Iris pigment epithelial cell (primary cell): ENCODE measurements around the gene MINK1.
"Not testable (repeated sequence)": the region's sequence is repeated elsewhere in the genome, so short reads cannot be mapped to it uniquely, and the experiment has no call there.

ENCODE experiments used
- DNase-seq: peaks from one replicate; pipeline ENCODE4 v3.0.0-alpha.2; 2011; ENCODE audit warnings: low read depth

Gene MINK1

GRCh38 chr17:4899341-4900230, 66.4 kb downstream of the MINK1 start, which contains the start of gene C17orf107:
C17orf107 (plus strand) TSS chr17:4899536; CDS start chr17:4899763, 227 bp downstream.
- peak; percentile 80 for DNase-seq

DNA sequence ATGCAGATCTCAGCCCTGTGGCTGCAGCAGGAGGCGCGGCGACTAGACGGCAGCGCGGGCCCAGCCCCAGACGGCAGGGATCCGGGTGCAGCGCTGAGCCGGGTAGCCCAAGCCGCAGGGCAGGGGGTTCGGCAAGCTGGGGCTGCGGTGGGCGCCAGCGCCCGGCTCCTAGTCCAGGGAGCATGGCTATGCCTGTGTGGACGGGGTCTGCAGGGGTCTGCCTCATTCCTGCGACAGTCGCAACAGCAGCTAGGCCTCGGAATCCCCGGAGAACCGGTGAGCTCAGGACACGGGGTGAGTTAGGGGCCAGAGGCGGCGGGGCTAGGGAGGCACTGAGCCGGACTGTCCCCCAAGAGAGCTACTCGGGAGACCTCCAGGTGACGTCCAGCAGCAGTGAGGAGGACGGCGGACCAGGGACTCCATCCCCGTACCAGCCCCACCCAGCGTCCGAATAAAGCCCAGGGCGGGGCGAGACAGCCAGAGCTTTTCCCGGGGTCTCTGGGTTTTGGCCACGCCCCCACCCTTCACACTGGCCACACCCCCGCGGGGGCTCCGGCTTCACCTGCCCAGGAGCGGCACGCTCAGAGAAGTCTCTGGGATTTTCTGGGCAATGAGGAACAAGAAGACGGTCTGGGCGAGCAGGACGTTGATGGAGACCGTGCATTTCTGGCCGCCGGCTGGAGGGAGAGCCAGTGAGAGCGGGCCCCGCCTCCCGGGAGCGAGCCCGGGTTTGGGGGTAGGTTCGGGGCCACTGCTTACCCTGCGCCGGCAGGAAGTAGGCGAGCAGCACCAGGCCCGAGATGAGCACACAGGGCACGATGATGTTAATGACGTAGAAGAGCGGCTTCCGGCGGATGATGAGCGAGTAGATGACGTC, 67.3 kb downstream of the MINK1 start:
- DNase-seq: no peak

DNA sequence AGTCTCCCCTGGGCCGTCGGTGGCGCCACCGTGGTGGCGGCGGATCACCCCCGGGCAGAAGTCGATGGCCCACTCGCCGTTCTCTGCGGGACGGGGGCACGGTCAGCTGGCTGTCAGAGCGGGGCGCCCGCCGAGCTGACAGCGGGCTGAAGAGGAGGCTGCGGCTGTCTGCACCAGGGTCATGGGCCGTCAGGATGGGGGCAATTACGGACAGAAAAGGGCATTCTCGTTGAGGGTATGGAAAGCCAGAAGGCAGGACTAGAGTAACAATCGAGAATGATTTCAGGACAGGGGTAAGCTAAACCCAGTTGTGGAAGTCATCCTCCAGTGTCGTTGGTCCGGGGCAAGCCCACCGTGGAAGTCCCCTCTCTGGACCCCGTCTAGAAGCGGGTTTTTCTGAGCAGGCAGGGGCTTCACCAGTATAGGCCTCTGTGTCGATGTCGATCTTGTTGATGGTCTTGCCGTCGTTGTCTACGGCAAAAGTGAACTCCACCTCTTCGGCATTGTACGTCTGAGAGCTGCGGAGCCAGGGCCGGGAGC, 68.0 kb downstream of the MINK1 start:
- DNase-seq: no peak

GRCh38 chr17:4901648-4902344, 68.7 kb downstream of the MINK1 start:
- DNase-seq: no peak

GRCh38 chr17:4902540-4902939, 69.4 kb downstream of the MINK1 start:
- no peak for DNase-seq

GRCh38 chr17:4903051-4903818, 70.1 kb downstream of the MINK1 start, which contains the start of gene CHRNE:
CHRNE (minus strand) TSS chr17:4903098; CDS start chr17:4903063, 35 bp downstream.
- DNase-seq: peak; percentile 78

GRCh38 chr17:4906642-4907041, 73.5 kb downstream of the MINK1 start:
- DNase-seq: not testable (repeated sequence)

DNA sequence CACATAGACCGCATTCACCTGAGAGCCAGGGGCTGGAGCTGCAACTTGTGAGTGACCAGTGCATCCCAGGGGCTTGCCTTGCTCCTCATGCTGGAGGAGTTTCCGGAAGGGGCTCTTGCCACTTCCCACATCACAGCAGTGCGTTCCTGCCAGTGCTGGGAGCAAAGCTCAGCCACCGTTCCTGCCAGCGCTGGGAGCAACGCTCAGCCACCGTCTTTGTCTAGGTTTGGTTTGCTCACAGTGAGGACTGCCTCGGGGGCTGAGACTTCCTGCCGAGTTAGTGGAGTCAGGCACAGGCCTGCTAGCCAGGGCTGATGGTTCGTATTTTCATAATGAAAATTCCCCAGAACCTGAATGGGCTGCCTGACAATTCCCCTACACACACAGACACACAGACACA, 75.2 kb downstream of the MINK1 start:
- no peak for DNase-seq

DNA sequence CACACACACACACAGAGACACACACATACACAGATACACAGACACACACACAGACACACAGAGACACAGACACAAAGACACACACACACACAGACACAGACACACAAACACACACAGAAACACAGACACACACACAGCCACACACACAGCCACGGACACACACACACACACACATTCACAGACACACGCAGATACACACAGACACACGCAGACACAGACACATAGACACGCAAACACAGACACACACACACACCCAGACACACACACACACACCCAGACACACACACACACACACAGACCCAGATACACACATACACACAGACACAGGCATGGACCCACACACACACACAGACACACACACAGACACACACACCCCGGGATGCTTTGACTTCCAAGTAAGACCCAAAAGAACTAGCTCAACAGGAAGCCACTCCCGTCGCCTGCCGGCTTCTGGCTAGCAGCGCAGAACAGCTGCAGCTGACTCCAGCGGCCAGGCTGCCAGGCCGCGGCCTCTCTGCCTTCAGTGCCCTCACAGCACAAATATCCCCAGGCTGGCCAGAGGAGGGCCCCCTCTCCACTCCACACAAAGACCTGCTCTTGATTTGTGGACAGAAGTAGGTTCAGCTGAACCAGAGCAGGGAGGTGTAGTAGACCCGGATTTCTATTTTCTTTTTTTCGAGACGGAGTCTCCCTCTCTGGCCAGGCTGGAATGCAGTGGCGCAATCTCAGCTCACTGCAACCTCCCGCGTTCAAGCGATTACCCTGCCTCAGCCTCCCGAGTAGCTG, 75.8 kb downstream of the MINK1 start:
- peak; percentile 95 for DNase-seq

DNA sequence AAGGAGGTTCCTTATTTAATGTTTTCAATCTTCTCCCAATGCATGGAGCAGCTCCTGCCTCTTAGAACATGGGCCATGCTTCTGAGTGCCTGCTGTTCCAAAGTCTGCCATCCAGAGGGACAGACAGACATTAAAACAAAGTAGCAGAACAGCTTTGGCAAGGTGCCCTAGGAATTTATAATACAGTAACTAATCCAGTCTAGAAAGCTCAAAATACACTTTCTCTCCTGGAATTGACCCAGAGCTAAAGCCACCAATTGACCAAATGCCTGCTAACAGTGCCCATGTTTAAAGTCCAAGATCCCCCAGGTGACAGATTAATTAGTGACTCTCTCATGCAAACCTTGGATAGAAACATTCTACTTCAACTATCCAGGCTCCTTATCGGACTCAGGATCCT, 80.9 kb downstream of the MINK1 start:
- no peak for DNase-seq

- not testable (repeated sequence) for DNase-seq
These were observed 81.4 kb downstream of the MINK1 start for GRCh38 chr17:4914551-4914950.

DNA sequence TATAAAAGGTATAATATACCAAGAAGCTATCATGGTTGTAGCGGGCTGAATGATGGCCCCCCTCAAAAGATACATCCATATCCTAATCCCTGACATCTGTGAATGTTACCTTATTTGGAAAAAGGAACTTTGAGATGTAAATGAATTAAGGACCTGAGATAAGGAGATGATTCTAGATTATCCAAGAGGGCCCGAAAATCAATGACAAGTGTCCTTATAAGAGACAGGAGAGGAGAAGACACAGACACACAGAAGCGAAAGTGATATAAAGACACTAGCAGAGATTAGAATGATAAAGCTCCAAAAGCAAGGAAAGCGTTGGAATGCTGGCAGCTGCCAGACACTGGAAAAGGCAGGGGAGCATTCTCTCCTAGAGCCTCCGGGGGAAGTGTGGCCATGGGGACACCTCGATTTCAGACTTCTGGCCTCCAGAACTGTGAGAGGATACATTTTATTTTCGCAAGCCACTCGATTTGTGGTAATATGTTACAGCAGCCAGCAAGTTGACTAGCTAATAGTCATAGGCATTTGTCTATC, 86.4 kb downstream of the MINK1 start:
- DNase-seq: no peak

- DNase-seq: peak; percentile 59
These were observed 87.4 kb downstream of the MINK1 start for GRCh38 chr17:4920351-4921048.

GRCh38 chr17:4921320-4921719, 88.2 kb downstream of the MINK1 start:
- DNase-seq: no peak

GRCh38 chr17:4926577-4927335, 93.6 kb downstream of the MINK1 start:
- DNase-seq: not testable (repeated sequence)

DNA sequence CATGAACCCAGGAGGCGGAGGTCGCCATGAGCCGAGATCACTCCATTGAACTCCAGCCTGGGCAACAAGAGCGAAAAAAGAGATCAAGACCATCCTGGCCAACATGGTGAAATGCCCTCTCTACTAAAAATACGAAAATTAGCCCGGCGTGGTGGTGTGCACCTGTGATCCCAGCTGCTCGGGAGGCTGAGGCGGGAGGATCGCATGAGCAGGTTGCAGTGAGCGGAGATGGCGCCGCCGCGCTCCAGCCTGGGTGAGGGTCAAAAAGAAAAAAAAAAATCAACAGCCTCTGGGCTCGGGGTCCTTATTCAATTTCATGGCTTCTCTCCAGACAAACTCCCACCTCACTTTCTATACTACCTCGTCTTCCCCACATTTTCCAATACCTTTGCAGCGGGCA, 95.7 kb downstream of the MINK1 start:
- no peak for DNase-seq

DNA sequence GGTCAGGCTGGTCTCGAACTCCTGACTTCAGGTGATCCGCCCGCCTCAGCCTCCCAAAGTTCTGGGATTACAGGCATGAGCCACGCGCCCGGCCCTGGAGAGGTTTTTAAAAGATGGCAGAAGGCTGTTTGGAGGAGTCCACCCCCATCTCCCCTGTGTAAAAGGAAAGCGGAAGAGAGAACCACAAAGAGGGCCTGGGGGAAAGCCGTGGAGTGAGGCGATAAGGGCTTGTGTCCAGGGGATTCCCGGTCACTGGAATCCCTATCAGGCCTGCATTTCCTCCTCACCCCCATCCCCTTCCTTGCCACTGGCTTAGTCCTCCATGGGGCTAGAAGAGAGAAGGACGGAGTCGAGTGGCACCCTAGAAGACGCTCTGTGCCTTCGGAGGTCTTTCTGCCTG, 98.8 kb downstream of the MINK1 start, which contains the start of gene GP1BA:
GP1BA (plus strand) TSS at position 315 of the 400 bp plus-strand sequence. CDS start 328 bp downstream, outside the sequence.
- no peak for DNase-seq

DNA sequence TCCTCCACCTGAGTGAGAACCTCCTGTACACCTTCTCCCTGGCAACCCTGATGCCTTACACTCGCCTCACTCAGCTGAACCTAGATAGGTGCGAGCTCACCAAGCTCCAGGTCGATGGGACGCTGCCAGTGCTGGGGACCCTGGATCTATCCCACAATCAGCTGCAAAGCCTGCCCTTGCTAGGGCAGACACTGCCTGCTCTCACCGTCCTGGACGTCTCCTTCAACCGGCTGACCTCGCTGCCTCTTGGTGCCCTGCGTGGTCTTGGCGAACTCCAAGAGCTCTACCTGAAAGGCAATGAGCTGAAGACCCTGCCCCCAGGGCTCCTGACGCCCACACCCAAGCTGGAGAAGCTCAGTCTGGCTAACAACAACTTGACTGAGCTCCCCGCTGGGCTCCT, 99.6 kb downstream of the MINK1 start:
- DNase-seq: no peak
